Jurkat, Clone E6-1 (cell line): ENCODE measurements around the gene CBLN1.
"Not testable (repeated sequence)": the region's sequence is repeated elsewhere in the genome, so short reads cannot be mapped to it uniquely, and the experiment has no call there.

ENCODE experiments used
- DNase-seq: peaks from one replicate; pipeline ENCODE4 v3.0.0-alpha.2; 2011; ENCODE audit warnings: low read depth, low spot score
- H3K4me3 ChIP-seq: 2 replicates; pipeline ENCODE4 v1.5.1; 2011; ENCODE audit warnings: mild to moderate bottlenecking, low read length, control low read depth, moderate library complexity

The CBLN1 gene

GRCh38 chr16:49236216-49236615, 45.4 kb downstream of the CBLN1 start:
- no peak for DNase-seq
- H3K4me3 ChIP-seq = no peak overlapping the region

- DNase-seq, H3K4me3 ChIP-seq: not testable (repeated sequence)
Observed at GRCh38 chr16:49228335-49228734, 53.3 kb downstream of the CBLN1 start.
